B cell (primary cell): ENCODE results near the gene CDHR1.

ENCODE experiments used
- CTCF ChIP-seq: fragments of 200-600 bp; IDR thresholded peaks from one replicate; pipeline ENCODE4 v1.8.0; 2022; ENCODE audit warnings: antibody characterized with exemption, mild to moderate bottlenecking
- EZH2 ChIP-seq: IDR thresholded peaks from 2 replicates; pipeline ENCODE4 v1.6.1; 2012; ENCODE audit warnings: borderline replicate concordance, low read depth, mild to moderate bottlenecking, moderate library complexity, low read length; ENCODE audit not compliant: insufficient read depth, poor library complexity, severe bottlenecking

- TF ChIP-seq CTCF = no peak
- no peak for TF ChIP-seq EZH2
Measured at GRCh38 chr10:84235096-84235495, 40.8 kb downstream of the CDHR1 start.
